HepG2 (cell line): Measurements from ENCODE around the gene ZNF189. TPM values are rescaled to one million over a fixed set of nuclear protein-coding genes. Genes with fewer than 3 reads are reported as not detected.

Experiments
- ATAC-seq: fragments of 200-7000 bp; cut with Tn5 transposase; 3 replicates; pipeline ENCODE4 v1.9.1; 2020; ENCODE audit warnings: mild to moderate bottlenecking, moderate library complexity
- BruUV-seq: library from RNA; stranded (reverse); fragments of 400-500 nt; replicated peaks from 2 replicates; lab custom pipeline; 2021; lab: Mats Ljungman, UMichigan
- CTCF ChIA-PET: fragments of 300-600 bp; formaldehyde crosslinking; extraction: SDS; loops from one replicate; lab custom pipeline; 2021; ENCODE audit warnings: low total read pairs, inconsistent platforms, low intra/inter-chr PET ratio; lab: Yijun Ruan, JAX
- POLR2A ChIA-PET: fragments of 350-600 bp; sonication (Branson Sonifier 250); formaldehyde crosslinking; loops from one replicate; lab custom pipeline; 2020; ENCODE audit warnings: antibody characterized with exemption, inconsistent platforms; lab: Yijun Ruan, JAX
- DNase-seq: peaks from one replicate; pipeline ENCODE4 v3.0.0-alpha.2; 2015; ENCODE audit warnings: low spot score
- FAIRE-seq: peaks from 3 replicates; lab custom pipeline; 2011; peaks lifted over from hg19 to GRCh38; lab: Jason Lieb, UNC
- H2AFZ ChIP-seq: one replicate; pipeline ENCODE4 v1.6.1; 2011; ENCODE audit warnings: low read length, inconsistent platforms
- H3K27ac ChIP-seq: fragments of 300-600 bp; 3 replicates; pipeline ENCODE4 v1.8.0; 2011; ENCODE audit warnings: mixed run types, mild to moderate bottlenecking, mixed read lengths, low read length, inconsistent platforms; ENCODE audit not compliant: insufficient read depth; ENCODE audit errors: extremely low read length
- H3K27me3 ChIP-seq, 2 experiments: fragments of 200-600 bp in 1 of 2; 2 replicates in 1 of 2; 3 replicates in 1 of 2; pipeline versions ENCODE4 v1.6.0 to v1.8.0; 2011; ENCODE audit warnings: low read length in 2 of 2, mild to moderate bottlenecking in 2 of 2, moderate library complexity in 2 of 2, inconsistent platforms in 1 of 2; ENCODE audit not compliant: insufficient read depth in 2 of 2, control insufficient read depth in 1 of 2
- H3K36me3 ChIP-seq, 2 experiments: fragments of 200-600 bp in 1 of 2; replicated peaks in 1 of 2; 2 replicates in 1 of 2; 3 replicates in 1 of 2; pipeline versions ENCODE4 v1.5.1 to v1.8.0; 2011; ENCODE audit warnings: low read length in 2 of 2, inconsistent platforms in 1 of 2; ENCODE audit not compliant: insufficient read depth in 2 of 2, control insufficient read depth in 1 of 2
- H3K4me1 ChIP-seq: 2 replicates; pipeline ENCODE4 v1.5.1; 2012; ENCODE audit warnings: low read length, inconsistent platforms; ENCODE audit not compliant: insufficient read depth
- H3K4me2 ChIP-seq: 2 replicates; pipeline ENCODE4 v1.6.0; 2011; ENCODE audit warnings: low read depth, low read length, inconsistent platforms
- H3K4me3 ChIP-seq, 3 experiments: fragments of 200-600 bp in 1 of 3; sonication (generic), shearing (Covaris generic) in 1 of 3; replicated peaks in 1 of 3; 2 replicates each; pipeline ENCODE4 v1.5.1; 2011 to 2016; ENCODE audit warnings: low read length in 3 of 3, inconsistent platforms in 2 of 3, low read depth in 2 of 3, mild to moderate bottlenecking in 2 of 3, control low read depth in 1 of 3, mixed read lengths in 1 of 3; ENCODE audit not compliant: insufficient read depth in 1 of 3
- H3K79me2 ChIP-seq: one replicate; pipeline ENCODE4 v1.6.1; 2011; ENCODE audit warnings: low read length, inconsistent platforms; ENCODE audit not compliant: insufficient read depth
- H3K9ac ChIP-seq: 2 replicates; pipeline ENCODE4 v1.6.0; 2011; ENCODE audit warnings: mild to moderate bottlenecking, low read depth, low read length, inconsistent platforms; ENCODE audit not compliant: insufficient read depth
- H3K9me3 ChIP-seq: 2 replicates; pipeline ENCODE4 v1.5.1; 2012; ENCODE audit warnings: mild to moderate bottlenecking, low read length
- H4K20me1 ChIP-seq: 2 replicates; pipeline ENCODE4 v1.6.0; 2011; ENCODE audit warnings: inconsistent platforms, mild to moderate bottlenecking, low read length, moderate library complexity; ENCODE audit not compliant: insufficient read depth
- ATF4 ChIP-seq, 2 experiments: fragments of 450-650 bp in 1 of 2; sonication (generic) in 1 of 2; formaldehyde crosslinking; IDR thresholded peaks; 2 replicates each; pipeline versions ENCODE4 v1.5.0 to v1.8.0; 2020 to 2022; ENCODE audit warnings: mild to moderate bottlenecking in 1 of 2, missing genetic modification reagents in 1 of 2
- ETS1 ChIP-seq: sonication (generic); formaldehyde crosslinking; IDR thresholded peaks from 2 replicates; pipeline ENCODE4 v1.4.0; 2020; ENCODE audit warnings: missing genetic modification reagents
- FOXK2 ChIP-seq: fragments of 450-650 bp; IDR thresholded peaks from 2 replicates; pipeline ENCODE4 v1.6.1; 2016
- GPN1 ChIP-seq: sonication (generic); formaldehyde crosslinking; IDR thresholded peaks from 2 replicates; pipeline ENCODE4 v1.5.1; 2020; ENCODE audit warnings: missing genetic modification reagents, borderline replicate concordance
- KDM5A ChIP-seq: fragments of 200-600 bp; sonication (generic); IDR thresholded peaks from 2 replicates; pipeline ENCODE4 v1.7.0; 2018; ENCODE audit warnings: antibody characterized with exemption, mild to moderate bottlenecking, low read length, borderline replicate concordance
- MEIS2 ChIP-seq: sonication (generic); formaldehyde crosslinking; IDR thresholded peaks from 2 replicates; pipeline ENCODE4 v1.9.0; 2021; ENCODE audit warnings: mild to moderate bottlenecking, missing genetic modification reagents
- POGZ ChIP-seq: sonication (generic); formaldehyde crosslinking; IDR thresholded peaks from 2 replicates; pipeline ENCODE4 v1.4.0; 2020; ENCODE audit warnings: mild to moderate bottlenecking, missing genetic modification reagents
- SMAD9 ChIP-seq: sonication (generic); formaldehyde crosslinking; IDR thresholded peaks from 2 replicates; pipeline ENCODE4 v1.5.1; 2020; ENCODE audit warnings: mild to moderate bottlenecking, missing genetic modification reagents
- SSRP1 ChIP-seq: IDR thresholded peaks from 2 replicates; pipeline ENCODE4 v1.6.1; 2016; ENCODE audit warnings: control low read depth
- SYNCRIP ChIP-seq: fragments of 200-400 bp; formaldehyde crosslinking; IDR thresholded peaks from 2 replicates; pipeline ENCODE4 v1.6.1; 2018; ENCODE audit warnings: mild to moderate bottlenecking, low read depth, low read length; ENCODE audit not compliant: insufficient read depth
- ZNF224 ChIP-seq: sonication (generic); formaldehyde crosslinking; IDR thresholded peaks from 2 replicates; pipeline ENCODE4 v1.5.0; 2020; ENCODE audit warnings: mild to moderate bottlenecking, missing genetic modification reagents
- ZNF235 ChIP-seq: sonication (generic); formaldehyde crosslinking; IDR thresholded peaks from 2 replicates; pipeline ENCODE4 v1.8.1; 2023; ENCODE audit warnings: mild to moderate bottlenecking, missing genetic modification reagents, borderline replicate concordance
- ZNF549 ChIP-seq: sonication (generic); formaldehyde crosslinking; IDR thresholded peaks from 2 replicates; pipeline ENCODE4 v1.5.0; 2020; ENCODE audit warnings: missing genetic modification reagents
- ZNF710 ChIP-seq: sonication (generic); formaldehyde crosslinking; IDR thresholded peaks from 2 replicates; pipeline ENCODE4 v1.5.0; 2020; ENCODE audit warnings: mild to moderate bottlenecking, missing genetic modification reagents, borderline replicate concordance
- WGBS: methylation state at CpG from one replicate; pipeline ENCODE4 v1.1.6; 2017; ENCODE audit warnings: low lambda C conversion rate; 5-methylcytosine and 5-hydroxymethylcytosine counted together
- in situ Hi-C: cut with HindIII; loops from 2 replicates; pipeline ENCODE4 v1.10.0; 2017; ENCODE audit warnings: low pct_unique_long_range_greater_than_20kb; ENCODE audit not compliant: extremely low pct_ligation_motif_present
- intact Hi-C: fragments of 100-400 bp; cut with micrococcal nuclease; formaldehyde crosslinking; loops from one replicate; pipeline ENCODE4 v1.10.0; 2022; ENCODE audit not compliant: unreplicated experiment
- polyA plus RNA-seq, 8 experiments: library from polyadenylated mRNA; depleted of rRNA in 3 of 8; stranded (reverse) in 7 of 8; unstranded in 1 of 8; fragments of >200 nt; fragmentation: Illumina TruSeq in 4 of 8; extraction: Trizol in 4 of 8; gene quantifications; 2 replicates each; pipeline versions ENCODE4 v1.2.1 to v1.2.3, GENCODE V29; 2011 to 2016; ENCODE audit warnings: low read depth in 4 of 8, missing spikeins in 1 of 8, mixed read lengths in 1 of 8; ENCODE audit not compliant: insufficient read depth in 1 of 8
- total RNA-seq, 5 experiments: library from RNA; depleted of rRNA; stranded (reverse); fragments of >200 nt; fragmentation: Illumina TruSeq; extraction: Trizol; gene quantifications; 2 replicates each; pipeline ENCODE4 v1.2.3, GENCODE V29; 2016; ENCODE audit warnings: low read depth in 1 of 5

The ZNF189 gene
- total and polyA plus RNA-seq, 2 of the 13 experiments (the other 11 are each of a cell fraction or from before 2014, with no cell fraction given), result 8.4 to 50.0 TPM

- Histone ChIP-seq H3K4me3 (no peak overlapping the region), H3K36me3 (no peaks in the 10 kb centered on the region), H3K27ac (no peak overlapping the region), H3K4me2 (no peak overlapping the region), H3K27me3 (no peaks in the 10 kb centered on the region)
- no peak for DNase-seq
- BruUV-seq, result no TSS peak
- WGBS, result 86% methylated on average over 4 of the region's 4 CpGs
- CTCF ChIA-PET, result no interaction called here
- TF ChIP-seq ETS1, result no peak
- TF ChIP-seq SYNCRIP, result no peak
- TF ChIP-seq ZNF235 (CRISPR knock-in tag), result no peak
- no peak for TF ChIP-seq ZNF549 (CRISPR knock-in tag)
- TF ChIP-seq SMAD9 (CRISPR knock-in tag), result no peak
- TF ChIP-seq ATF4 (CRISPR knock-in tag; IDR thresholded peaks at IDR 0.05), result no peak
- TF ChIP-seq POGZ (CRISPR knock-in tag), result no peak
- no peak for TF ChIP-seq KDM5A
- TF ChIP-seq MEIS2 (CRISPR knock-in tag), result no peak
- TF ChIP-seq GPN1, result no peak
- no peak for TF ChIP-seq ZNF710 (CRISPR knock-in tag)
- TF ChIP-seq SSRP1, result no peak
- no peak for TF ChIP-seq FOXK2
- no peak for TF ChIP-seq ZNF224 (CRISPR knock-in tag)
- TF ChIP-seq, all 625 proteins: peak for 0
- peaks cover 25% of the 10 kb centered on the region for H3K4me1 ChIP-seq
- H3K9ac ChIP-seq, result no peak overlapping the region
- H4K20me1 ChIP-seq, result no peaks in the 10 kb centered on the region
- intact Hi-C loops, result no loop called here
- POLR2A ChIA-PET, result no interaction called here
- no peaks in the 10 kb centered on the region for H3K79me2 ChIP-seq
- H3K9me3 ChIP-seq, result peaks cover 36% of the 10 kb centered on the region
- in situ Hi-C loops, result no loop called here
- FAIRE-seq (no peak), ATAC-seq (no peak)
- H2AFZ ChIP-seq, result no peak overlapping the region
Observed at GRCh38 chr9:101450931-101451330, 52.3 kb downstream of the ZNF189 start.
